Endothelial cell of umbilical vein (primary cell): ENCODE data around the gene PLBD2. TPM values are rescaled to one million over a fixed set of nuclear protein-coding genes. Genes with fewer than 3 reads are reported as not detected.

Experiments used
- BruUV-seq: library from RNA; stranded (reverse); fragments of 400-500 nt; replicated peaks from 2 replicates; lab custom pipeline; 2021; lab: Mats Ljungman, UMichigan
- CTCF ChIA-PET: fragments of 300-600, 350-600 bp; sonication (Branson Sonifier 250); formaldehyde crosslinking; loops from one replicate; lab custom pipeline; 2021; ENCODE audit warnings: antibody characterized with exemption, inconsistent platforms; lab: Charles Lee
- POLR2A ChIA-PET: fragments of 300-600, 350-600 bp; sonication (Branson Sonifier 250); formaldehyde crosslinking; loops from one replicate; lab custom pipeline; 2021; ENCODE audit warnings: antibody characterized with exemption, inconsistent platforms; lab: Charles Lee
- DNase-seq: peaks from one replicate; pipeline ENCODE4 v3.0.0-alpha.2; 2011; ENCODE audit warnings: low read depth, low spot score
- FAIRE-seq: peaks from 2 replicates; lab custom pipeline; 2011; peaks lifted over from hg19 to GRCh38; lab: Jason Lieb, UNC
- H2AFZ ChIP-seq: 2 replicates; pipeline ENCODE4 v1.6.0; 2012; ENCODE audit warnings: low read depth, low read length, control low read depth, inconsistent platforms
- H3K27ac ChIP-seq: 2 replicates; pipeline ENCODE4 v1.5.1; 2011; ENCODE audit warnings: low read depth, mild to moderate bottlenecking, control low read depth, low read length, moderate library complexity; ENCODE audit not compliant: insufficient read depth
- H3K27me3 ChIP-seq, 2 experiments: 2 replicates each; pipeline versions ENCODE4 v1.6.0 to v1.6.1; 2011; ENCODE audit warnings: low read length in 2 of 2, mixed read lengths in 1 of 2; ENCODE audit not compliant: control insufficient read depth in 2 of 2, insufficient read depth in 2 of 2
- H3K36me3 ChIP-seq, 2 experiments: 2 replicates in 1 of 2; 3 replicates in 1 of 2; pipeline ENCODE4 v1.5.1; 2011; ENCODE audit warnings: low read length in 2 of 2, mild to moderate bottlenecking in 1 of 2, moderate library complexity in 1 of 2; ENCODE audit not compliant: control insufficient read depth in 2 of 2, insufficient read depth in 2 of 2; ENCODE audit errors: extremely low read depth in 1 of 2
- H3K4me1 ChIP-seq: 3 replicates; pipeline ENCODE4 v1.5.1; 2011; ENCODE audit warnings: mild to moderate bottlenecking, low read length; ENCODE audit not compliant: control insufficient read depth, insufficient read depth; ENCODE audit errors: extremely low read depth
- H3K4me2 ChIP-seq: 2 replicates; pipeline ENCODE4 v1.6.1; 2011; ENCODE audit warnings: low read length, control low read depth, mixed read lengths; ENCODE audit not compliant: insufficient read depth
- H3K4me3 ChIP-seq, 3 experiments: fragments of 200-600 bp in 1 of 3; sonication (generic), shearing (Covaris generic) in 1 of 3; replicated peaks in 1 of 3; 2 replicates each; pipeline ENCODE4 v1.5.1; 2011 to 2016; ENCODE audit warnings: control low read depth in 3 of 3, low read length in 3 of 3, mild to moderate bottlenecking in 2 of 3, inconsistent platforms in 1 of 3, low read depth in 1 of 3, moderate library complexity in 1 of 3; ENCODE audit not compliant: insufficient read depth in 1 of 3
- H3K79me2 ChIP-seq: 2 replicates; pipeline ENCODE4 v1.6.0; 2012; ENCODE audit warnings: low read length, inconsistent platforms; ENCODE audit not compliant: control insufficient read depth, insufficient read depth
- H3K9ac ChIP-seq: replicated peaks from 2 replicates; pipeline ENCODE3; 2011; ENCODE audit warnings: low read length, control low read depth; ENCODE audit not compliant: insufficient read depth; ENCODE audit errors: extremely low read depth
- H3K9me1 ChIP-seq: replicated peaks from 3 replicates; pipeline ENCODE4 v1.6.0; 2011; ENCODE audit warnings: mild to moderate bottlenecking, low read length; ENCODE audit not compliant: control insufficient read depth, insufficient read depth; ENCODE audit errors: extremely low read depth
- H3K9me3 ChIP-seq: replicated peaks from 2 replicates; pipeline ENCODE4 v1.5.1; 2012; ENCODE audit warnings: low read length, inconsistent platforms; ENCODE audit not compliant: control insufficient read depth, insufficient read depth
- H4K20me1 ChIP-seq: replicated peaks from 2 replicates; pipeline ENCODE3; 2011; ENCODE audit warnings: mild to moderate bottlenecking, low read length; ENCODE audit not compliant: control insufficient read depth, insufficient read depth; ENCODE audit errors: extremely low read depth
- EZH2 ChIP-seq: IDR thresholded peaks from 2 replicates; pipeline ENCODE4 v1.6.1; 2012; ENCODE audit warnings: borderline replicate concordance, low read depth, mild to moderate bottlenecking, moderate library complexity, low read length, inconsistent platforms; ENCODE audit not compliant: severe bottlenecking
- FOS ChIP-seq: IDR thresholded peaks from 2 replicates; pipeline ENCODE4 v1.6.1; 2011; ENCODE audit warnings: mild to moderate bottlenecking, low read length, moderate library complexity, borderline replicate concordance; ENCODE audit not compliant: insufficient read depth
- POLR2AphosphoS5 ChIP-seq: IDR thresholded peaks from 2 replicates; pipeline ENCODE4 v1.6.1; 2012; ENCODE audit warnings: low read depth, mild to moderate bottlenecking, control low read depth, low read length, moderate library complexity; ENCODE audit not compliant: insufficient read depth
- dilution Hi-C: fragments of 300-500 bp; cut with MboI; formaldehyde crosslinking; loops from one replicate; pipeline ENCODE4 v1.15.0; 2019; ENCODE audit warnings: low sequenced_read_pairs; ENCODE audit not compliant: extremely low pct_ligation_motif_present
- intact Hi-C: fragments of 100-400 bp; cut with micrococcal nuclease; formaldehyde crosslinking; loops from one replicate; pipeline ENCODE4 v1.10.0; 2022
- polyA plus RNA-seq, 4 experiments: library from polyadenylated mRNA; depleted of rRNA in 3 of 4; stranded (reverse) in 3 of 4; unstranded in 1 of 4; fragments of >200 nt; gene quantifications; 2 replicates each; pipeline versions ENCODE4 v1.2.1 to v1.2.3, GENCODE V29; 2011 to 2012; ENCODE audit warnings: missing spikeins in 1 of 4
- total RNA-seq: library from RNA; stranded (reverse); gene quantifications from 2 replicates; pipeline ENCODE4 v1.2.3, GENCODE V29; 2021
- TF ChIP-seq, protein P1 (sequence below), 2 donors: IDR thresholded peaks; 1 replicate in 1 of 2; 2 replicates in 1 of 2; pipeline ENCODE4 v1.5.1; 2011; ENCODE audit warnings: low read length in 2 of 2, mild to moderate bottlenecking in 2 of 2, moderate library complexity in 2 of 2, control low read depth in 1 of 2, inconsistent platforms in 1 of 2, low read depth in 1 of 2; ENCODE audit not compliant: insufficient read depth in 1 of 2; ENCODE audit errors: extremely low read depth in 1 of 2
- TF ChIP-seq, protein P2 (sequence below): IDR thresholded peaks from 2 replicates; pipeline ENCODE4 v1.6.1; 2011; ENCODE audit not compliant: insufficient read depth, insufficient read length

The PLBD2 gene
- total and polyA plus RNA-seq, 2 donors (not counting 3 experiments of a cell fraction or from before 2014, with no cell fraction given) = 24.4 to 46.8 TPM

DNA sequence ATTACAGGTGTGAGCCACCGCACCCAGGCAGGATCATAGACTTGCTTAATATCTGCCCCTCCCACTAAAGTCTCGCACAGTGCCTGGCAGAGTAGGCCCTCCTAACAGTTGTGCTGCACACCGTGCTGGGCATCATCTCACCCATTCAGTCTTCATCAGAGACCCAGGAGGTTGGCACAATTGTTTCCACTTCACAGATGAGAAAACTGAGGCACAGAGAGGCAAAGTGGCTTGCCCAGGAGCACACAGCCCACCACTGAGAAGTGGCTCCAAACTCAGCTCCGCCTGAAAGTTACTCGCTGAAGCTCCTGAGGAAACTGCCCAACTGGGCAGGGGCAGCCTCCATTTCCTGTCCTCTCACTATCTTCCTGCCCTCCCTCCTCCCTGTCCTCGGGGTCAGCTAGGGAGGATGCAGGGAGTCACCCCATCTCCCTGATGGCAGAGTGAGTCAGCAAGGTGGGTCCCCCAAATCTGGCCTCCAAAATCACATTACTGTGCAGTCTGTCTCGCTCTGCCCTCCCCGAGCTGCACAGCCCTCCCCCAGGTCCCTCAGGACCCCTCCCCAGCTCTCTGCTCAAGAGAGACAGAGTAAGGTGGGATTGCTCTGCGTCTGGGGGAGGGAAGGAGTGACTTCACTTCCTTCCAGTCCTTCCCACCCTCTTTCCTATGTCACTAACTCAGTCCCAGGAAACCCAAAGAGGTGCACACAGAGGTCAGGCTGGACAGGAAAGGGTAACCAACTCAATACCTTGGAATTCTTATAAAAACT lies 29.2 kb upstream of the PLBD2 start:
- DNase-seq = peak; percentile 20
- TF ChIP-seq, protein P1, sequence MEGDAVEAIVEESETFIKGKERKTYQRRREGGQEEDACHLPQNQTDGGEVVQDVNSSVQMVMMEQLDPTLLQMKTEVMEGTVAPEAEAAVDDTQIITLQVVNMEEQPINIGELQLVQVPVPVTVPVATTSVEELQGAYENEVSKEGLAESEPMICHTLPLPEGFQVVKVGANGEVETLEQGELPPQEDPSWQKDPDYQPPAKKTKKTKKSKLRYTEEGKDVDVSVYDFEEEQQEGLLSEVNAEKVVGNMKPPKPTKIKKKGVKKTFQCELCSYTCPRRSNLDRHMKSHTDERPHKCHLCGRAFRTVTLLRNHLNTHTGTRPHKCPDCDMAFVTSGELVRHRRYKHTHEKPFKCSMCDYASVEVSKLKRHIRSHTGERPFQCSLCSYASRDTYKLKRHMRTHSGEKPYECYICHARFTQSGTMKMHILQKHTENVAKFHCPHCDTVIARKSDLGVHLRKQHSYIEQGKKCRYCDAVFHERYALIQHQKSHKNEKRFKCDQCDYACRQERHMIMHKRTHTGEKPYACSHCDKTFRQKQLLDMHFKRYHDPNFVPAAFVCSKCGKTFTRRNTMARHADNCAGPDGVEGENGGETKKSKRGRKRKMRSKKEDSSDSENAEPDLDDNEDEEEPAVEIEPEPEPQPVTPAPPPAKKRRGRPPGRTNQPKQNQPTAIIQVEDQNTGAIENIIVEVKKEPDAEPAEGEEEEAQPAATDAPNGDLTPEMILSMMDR (IDR thresholded peaks at IDR 0.05; ENCODE audit: extremely low read depth in 1 of 2, insufficient read depth in 1 of 2, low read depth in 1 of 2, low read length in 2 of 2) = no peak
- TF ChIP-seq POLR2AphosphoS5 = peak; percentile 16
- TF ChIP-seq FOS = peak; percentile 57
- no peak for TF ChIP-seq EZH2
- TF ChIP-seq, protein P2, sequence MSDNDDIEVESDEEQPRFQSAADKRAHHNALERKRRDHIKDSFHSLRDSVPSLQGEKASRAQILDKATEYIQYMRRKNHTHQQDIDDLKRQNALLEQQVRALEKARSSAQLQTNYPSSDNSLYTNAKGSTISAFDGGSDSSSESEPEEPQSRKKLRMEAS = no peak
- Histone ChIP-seq H3K27ac (peak overlapping the region; percentile 15), H3K4me2 (peak overlapping the region; percentile 8), H2AFZ (no peak overlapping the region), H3K9me3 (no peaks in the 10 kb centered on the region), H3K27me3 (no peaks in the 10 kb centered on the region), H3K4me3 (no peak overlapping the region), H3K79me2 (peaks cover 4% of the 10 kb centered on the region), H3K9me1 (no peaks in the 10 kb centered on the region), H3K4me1 (peaks cover 18% of the 10 kb centered on the region), H3K36me3 (no peaks in the 10 kb centered on the region), H4K20me1 (no peaks in the 10 kb centered on the region), H3K9ac (no peak overlapping the region)
- POLR2A ChIA-PET = no interaction called here
- no TSS peak for BruUV-seq
- intact Hi-C loops (no loop called here), dilution Hi-C loops (no loop called here)
- FAIRE-seq = peak; percentile 43
- CTCF ChIA-PET = interaction anchor here (0.5 to 1.2 kb wide), 4 partner anchors 29 to 108 kb away, joined by 3 to 4 read pairs (median 4); partner anchors contain the start of genes SDSL and TPCN1
